SKM-1 (cell line): ENCODE data around the gene STXBP3.

Experiments used
- DNase-seq: peaks from one replicate; lab custom pipeline; 2025; ENCODE audit not compliant: unreplicated experiment; lab: John Stamatoyannopoulos, UW

STXBP3 gene

GRCh38 chr1:108801101-108801500 is 54.6 kb downstream of the STXBP3 start:
- DNase-seq: no peak

- no peak for DNase-seq
Measured at GRCh38 chr1:108803548-108803947, 57.1 kb downstream of the STXBP3 start.

DNA sequence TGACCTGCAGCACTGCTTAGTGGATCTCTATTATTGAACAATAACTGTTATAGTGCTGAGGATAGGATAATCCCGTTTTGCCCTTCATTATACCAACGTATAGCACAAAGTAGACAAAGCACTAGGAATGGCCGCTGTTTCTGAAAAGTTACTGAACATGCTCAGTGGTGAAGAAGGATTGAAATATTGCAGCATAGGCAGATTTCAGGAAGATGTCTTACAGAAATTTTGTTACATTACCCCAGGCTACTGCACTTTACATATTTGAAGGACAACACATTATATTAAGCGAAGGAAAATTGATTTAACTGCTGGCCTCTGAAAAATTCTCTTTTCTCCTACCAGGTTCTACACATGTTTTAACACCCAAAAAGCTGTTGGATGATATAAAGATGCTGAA is 62.0 kb downstream of the STXBP3 start:
- no peak for DNase-seq

DNA sequence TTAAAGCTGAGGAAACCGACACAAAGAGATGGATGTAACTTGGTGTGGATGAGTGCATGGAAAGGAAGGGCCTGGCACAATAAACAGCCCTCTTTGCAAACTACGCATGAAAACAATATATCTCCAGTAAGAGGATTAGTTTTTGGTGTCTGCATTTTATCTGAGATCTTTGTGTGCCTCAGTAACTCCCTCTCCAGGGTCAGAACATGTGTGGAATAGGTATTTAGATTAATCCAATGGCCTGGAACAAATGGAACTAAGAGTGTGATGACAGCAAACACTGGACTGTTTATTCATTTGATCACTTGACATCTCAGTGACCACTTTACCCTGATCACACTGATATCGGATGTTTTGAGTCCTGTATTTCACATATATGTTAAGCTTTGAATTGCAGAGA is 65.1 kb downstream of the STXBP3 start:
- DNase-seq: no peak

- no peak for DNase-seq
Measured at GRCh38 chr1:108813326-108813725, 66.9 kb downstream of the STXBP3 start.

DNA sequence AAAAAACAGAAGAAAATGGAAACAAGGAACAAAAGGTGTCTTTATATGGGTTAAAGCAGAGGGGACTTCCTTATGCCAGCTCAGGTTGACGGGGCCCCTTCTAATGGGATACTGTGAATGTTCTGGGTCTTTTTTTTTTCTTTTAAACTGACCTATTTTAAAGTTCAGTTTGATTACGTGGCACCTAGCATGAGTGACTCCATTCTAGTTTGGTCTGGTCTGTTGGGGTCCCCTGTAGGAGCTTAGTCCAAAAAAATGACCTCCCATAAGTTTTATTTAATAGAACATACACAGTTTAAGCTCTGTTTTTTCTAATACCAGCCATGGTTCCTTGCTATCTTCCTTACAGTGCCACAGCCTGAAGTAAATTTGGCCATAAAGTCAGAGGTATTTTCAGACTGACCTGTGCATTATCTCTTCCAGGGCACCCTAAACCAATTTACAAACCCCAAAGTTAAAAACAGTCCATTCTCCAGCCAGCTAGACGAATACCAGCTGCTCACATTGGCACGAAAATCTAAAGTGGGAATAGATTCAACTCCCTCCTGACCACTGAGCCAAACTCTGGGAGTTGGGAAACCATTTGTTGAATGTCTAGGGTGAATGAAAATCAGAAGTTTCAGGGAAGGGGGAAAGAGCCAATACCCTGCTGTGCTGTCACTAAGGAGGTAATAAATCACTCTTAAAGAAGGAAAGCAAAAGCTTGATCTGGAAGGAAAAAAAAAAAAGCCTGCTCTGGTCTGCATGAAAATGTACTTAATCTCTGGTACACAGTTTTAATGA is 68.1 kb downstream of the STXBP3 start:
- no peak for DNase-seq

DNA sequence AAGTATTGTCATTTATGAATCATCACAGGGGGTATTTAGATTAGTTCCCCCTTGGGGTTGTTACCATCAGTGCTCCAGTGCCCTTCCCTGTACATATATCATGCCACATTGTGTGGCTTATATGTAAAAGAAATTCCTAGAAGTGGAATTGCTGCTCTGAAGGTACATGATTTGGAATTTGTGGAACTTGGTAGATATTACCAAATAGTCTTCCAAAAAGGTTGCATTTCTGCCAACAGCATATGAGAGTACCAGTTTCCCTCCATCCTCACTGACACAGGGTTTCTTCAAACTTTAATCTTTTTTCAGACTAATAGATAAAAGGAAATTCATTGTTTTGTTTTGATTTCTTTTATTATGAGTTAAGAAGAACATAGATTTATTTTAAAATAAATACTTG is 69.1 kb downstream of the STXBP3 start:
- no peak for DNase-seq

DNA sequence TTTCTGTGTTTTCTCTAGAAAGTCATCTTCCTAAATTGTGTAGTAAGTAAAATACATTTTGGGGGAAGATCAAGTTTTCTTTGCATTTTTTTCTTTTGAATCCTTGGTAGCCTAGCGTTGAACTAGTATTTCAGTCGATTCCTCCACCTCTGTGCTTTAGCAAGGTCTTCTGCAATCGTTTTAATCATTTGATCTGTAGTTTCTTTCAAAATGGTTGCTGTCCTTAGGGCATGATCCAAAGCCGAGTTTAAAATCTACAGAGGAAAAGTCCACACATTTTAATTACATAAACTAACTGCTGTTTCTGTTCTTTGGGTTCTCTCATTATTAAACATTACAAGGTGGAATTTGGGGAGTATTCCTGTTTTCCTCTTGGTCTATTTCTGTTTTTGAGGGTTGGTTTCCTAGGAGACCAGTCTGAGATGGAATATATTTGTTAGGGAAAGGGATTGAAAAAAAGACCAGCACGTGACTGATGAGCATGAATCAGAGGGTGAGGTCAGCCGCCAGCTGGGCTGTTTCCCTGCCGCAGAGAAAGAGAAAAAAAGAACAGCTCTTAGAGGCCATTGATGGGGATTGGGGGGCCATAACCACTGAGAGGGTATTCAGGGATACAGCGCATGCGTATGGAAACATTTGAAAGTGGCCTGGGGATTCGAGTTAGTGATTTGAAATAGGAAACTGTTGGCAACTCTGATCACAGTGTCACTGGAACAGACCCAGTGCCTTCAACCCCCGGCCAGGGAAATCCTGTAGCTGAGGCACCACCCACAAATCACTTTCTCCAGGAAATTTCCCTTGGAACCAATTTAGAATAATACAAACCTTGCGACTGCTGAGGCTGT is 69.8 kb downstream of the STXBP3 start:
- DNase-seq: no peak

- DNase-seq: no peak
Measured at GRCh38 chr1:108817016-108817415, 70.5 kb downstream of the STXBP3 start.

GRCh38 chr1:108817811-108818210 is 71.3 kb downstream of the STXBP3 start:
- no peak for DNase-seq

GRCh38 chr1:108819878-108820277 is 73.4 kb downstream of the STXBP3 start:
- no peak for DNase-seq

- DNase-seq: no peak
Measured at GRCh38 chr1:108823632-108824031, 77.2 kb downstream of the STXBP3 start.

- no peak for DNase-seq
Measured at GRCh38 chr1:108824051-108824450, 77.6 kb downstream of the STXBP3 start.

DNA sequence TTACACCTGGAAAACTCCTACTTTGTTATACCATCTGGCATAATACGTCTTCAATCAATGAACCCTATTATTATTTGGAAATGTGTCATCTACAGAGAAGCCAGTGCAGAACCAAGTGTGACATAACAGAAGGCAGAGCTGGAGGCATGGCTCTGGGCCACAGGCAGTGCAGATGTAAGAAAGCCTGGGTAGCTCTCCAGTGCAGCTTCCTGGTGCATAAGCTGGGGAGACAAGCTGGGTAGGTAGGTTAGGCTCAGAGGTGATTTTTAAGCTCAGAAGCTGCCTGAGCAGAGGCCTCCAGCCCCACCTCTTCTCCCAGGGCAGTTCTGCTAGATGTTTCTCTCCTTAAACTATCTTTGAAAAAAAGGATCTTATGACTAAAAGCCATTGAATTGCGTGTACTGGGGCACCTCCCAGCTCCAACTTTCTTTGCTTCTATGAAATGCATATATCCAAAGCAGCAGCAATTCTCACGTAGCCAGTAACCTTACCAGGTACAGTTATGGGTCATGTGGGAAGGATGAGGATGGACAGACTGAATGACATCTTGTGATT is 79.7 kb downstream of the STXBP3 start:
- no peak for DNase-seq

- peak; percentile 50 for DNase-seq
Measured at GRCh38 chr1:108828074-108828961, 81.8 kb downstream of the STXBP3 start.

- no peak for DNase-seq
Measured at GRCh38 chr1:108829498-108829916, 83.0 kb downstream of the STXBP3 start.

- DNase-seq: no peak
Measured at GRCh38 chr1:108830119-108831008, 83.9 kb downstream of the STXBP3 start.

DNA sequence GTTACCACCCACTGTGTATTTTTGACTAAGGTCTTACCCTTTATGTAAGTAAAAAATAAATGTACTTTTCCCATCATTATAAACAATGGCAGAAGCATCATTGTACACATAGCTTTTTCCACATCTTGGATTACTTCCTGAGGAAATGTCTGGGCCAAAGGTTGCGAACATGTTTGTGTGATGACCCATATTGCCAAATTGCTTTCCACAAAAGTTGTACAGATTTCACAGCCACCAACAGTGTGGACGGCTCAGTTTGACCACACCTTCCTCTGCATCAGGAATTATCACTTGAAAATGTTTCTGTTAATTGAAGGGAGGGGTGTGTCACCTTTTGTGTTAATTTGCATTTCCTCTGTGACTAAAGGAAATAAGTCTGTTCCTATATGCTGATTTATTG is 84.8 kb downstream of the STXBP3 start:
- no peak for DNase-seq

- no peak for DNase-seq
Measured at GRCh38 chr1:108832929-108833328, 86.5 kb downstream of the STXBP3 start.

- DNase-seq: no peak
Measured at GRCh38 chr1:108841703-108842102, 95.2 kb downstream of the STXBP3 start.
